Activated CD8-positive, alpha-beta memory T cell treated with anti-CD3 and anti-CD28 coated beads for 24 hours (primary cell): ENCODE data around the gene C11orf65.
A peak's percentile ranks its signal among the peaks of the same experiment; 100 is the strongest.

Experiments used
- DNase-seq: peaks from one replicate; pipeline ENCODE4 v3.0.0-alpha.2; 2020

Gene C11orf65

GRCh38 chr11:108467091-108467823 lies at the start of gene C11orf65:
Gene C11orf65, minus strand, starts transcription at chr11:108467529. Its CDS starts 5,970 bp downstream, at chr11:108461559.
- DNase-seq: peak; percentile 98

- DNase-seq: no peak
These were observed 48.8 kb upstream of the C11orf65 start for GRCh38 chr11:108516125-108516524.

- DNase-seq: no peak
These were observed 45.4 kb upstream of the C11orf65 start for GRCh38 chr11:108512708-108513107.

- DNase-seq: no peak
These were observed 44.6 kb upstream of the C11orf65 start for GRCh38 chr11:108511851-108512474.

- DNase-seq: no peak
These were observed 41.6 kb upstream of the C11orf65 start for GRCh38 chr11:108508653-108509593.

GRCh38 chr11:108501396-108501795 lies 34.1 kb upstream of the C11orf65 start:
- DNase-seq: no peak

- DNase-seq: no peak
These were observed 33.4 kb upstream of the C11orf65 start for GRCh38 chr11:108500721-108501120.

GRCh38 chr11:108500169-108500568 lies 32.8 kb upstream of the C11orf65 start:
- no peak for DNase-seq

GRCh38 chr11:108498816-108499408 lies 31.6 kb upstream of the C11orf65 start:
- DNase-seq: no peak

GRCh38 chr11:108498046-108498815 lies 30.9 kb upstream of the C11orf65 start, which contains the start of gene POGLUT3:
Gene POGLUT3, minus strand, starts transcription at chr11:108498384. Its CDS starts 18 bp downstream, at chr11:108498366.
- peak; percentile 85 for DNase-seq

- peak; percentile 70 for DNase-seq
These were observed 30.2 kb upstream of the C11orf65 start for GRCh38 chr11:108497317-108498045.

GRCh38 chr11:108496643-108497256 lies 29.4 kb upstream of the C11orf65 start:
- DNase-seq: no peak

- DNase-seq: no peak
These were observed 28.0 kb upstream of the C11orf65 start for GRCh38 chr11:108495326-108495725.

- DNase-seq: no peak
These were observed 26.9 kb upstream of the C11orf65 start for GRCh38 chr11:108494182-108494581.

GRCh38 chr11:108491936-108492335 lies 24.6 kb upstream of the C11orf65 start:
- no peak for DNase-seq

- DNase-seq: no peak
These were observed 19.5 kb upstream of the C11orf65 start for GRCh38 chr11:108486828-108487227.

GRCh38 chr11:108486331-108486730 lies 19.0 kb upstream of the C11orf65 start:
- no peak for DNase-seq

- no peak for DNase-seq
These were observed 15.8 kb upstream of the C11orf65 start for GRCh38 chr11:108483163-108483562.

GRCh38 chr11:108474664-108475463 lies 7.5 kb upstream of the C11orf65 start:
- DNase-seq: no peak

- DNase-seq: no peak
These were observed 5.4 kb upstream of the C11orf65 start for GRCh38 chr11:108472681-108473080.
